Midbrain (tissue), 1 donor: Measurements from ENCODE around the gene IMMT.

Source experiments
- DNase-seq: peaks from one replicate; lab custom pipeline; 2025; lab: John Stamatoyannopoulos, UW

Gene IMMT

DNA sequence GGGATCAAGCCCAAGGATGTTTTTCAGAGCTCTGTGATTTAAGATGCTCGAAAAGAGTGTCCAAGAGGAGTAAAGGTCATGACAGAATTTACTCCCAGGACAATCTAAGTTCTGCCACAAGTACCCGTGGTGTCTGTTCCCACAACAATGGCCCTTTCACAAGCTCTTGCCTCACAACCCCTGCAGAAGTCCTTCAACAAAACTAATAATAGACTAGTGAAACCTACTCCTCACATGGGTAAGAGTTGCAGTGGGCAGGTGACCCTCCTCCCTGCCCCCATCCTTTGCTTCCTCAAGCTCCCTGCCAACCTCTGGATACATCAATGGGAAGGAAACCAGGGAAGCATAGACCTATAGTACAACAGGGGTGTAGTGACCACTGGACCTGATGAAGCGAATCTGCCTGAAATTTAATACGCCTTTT, 54.3 kb downstream of the IMMT start:
- no peak for DNase-seq

DNA sequence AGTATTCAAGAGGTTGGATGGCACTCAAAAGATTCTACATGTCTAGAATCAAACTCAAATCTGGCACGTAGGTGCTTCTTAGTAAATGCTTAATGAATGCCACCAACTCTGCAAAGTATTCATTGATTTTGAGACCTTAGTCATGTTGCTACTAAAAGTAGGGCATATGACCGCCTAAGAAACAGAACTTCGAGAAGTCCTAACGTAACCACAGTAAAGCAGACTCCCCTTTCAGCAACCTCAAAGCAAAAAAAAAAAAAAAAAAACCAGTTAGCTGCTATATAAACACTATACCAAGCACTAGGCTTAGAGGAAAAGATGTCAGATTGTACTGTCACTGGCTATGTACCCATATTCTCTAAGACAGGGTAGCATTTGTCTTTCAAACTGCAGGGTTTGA, 55.3 kb downstream of the IMMT start:
- DNase-seq, result no peak

DNA sequence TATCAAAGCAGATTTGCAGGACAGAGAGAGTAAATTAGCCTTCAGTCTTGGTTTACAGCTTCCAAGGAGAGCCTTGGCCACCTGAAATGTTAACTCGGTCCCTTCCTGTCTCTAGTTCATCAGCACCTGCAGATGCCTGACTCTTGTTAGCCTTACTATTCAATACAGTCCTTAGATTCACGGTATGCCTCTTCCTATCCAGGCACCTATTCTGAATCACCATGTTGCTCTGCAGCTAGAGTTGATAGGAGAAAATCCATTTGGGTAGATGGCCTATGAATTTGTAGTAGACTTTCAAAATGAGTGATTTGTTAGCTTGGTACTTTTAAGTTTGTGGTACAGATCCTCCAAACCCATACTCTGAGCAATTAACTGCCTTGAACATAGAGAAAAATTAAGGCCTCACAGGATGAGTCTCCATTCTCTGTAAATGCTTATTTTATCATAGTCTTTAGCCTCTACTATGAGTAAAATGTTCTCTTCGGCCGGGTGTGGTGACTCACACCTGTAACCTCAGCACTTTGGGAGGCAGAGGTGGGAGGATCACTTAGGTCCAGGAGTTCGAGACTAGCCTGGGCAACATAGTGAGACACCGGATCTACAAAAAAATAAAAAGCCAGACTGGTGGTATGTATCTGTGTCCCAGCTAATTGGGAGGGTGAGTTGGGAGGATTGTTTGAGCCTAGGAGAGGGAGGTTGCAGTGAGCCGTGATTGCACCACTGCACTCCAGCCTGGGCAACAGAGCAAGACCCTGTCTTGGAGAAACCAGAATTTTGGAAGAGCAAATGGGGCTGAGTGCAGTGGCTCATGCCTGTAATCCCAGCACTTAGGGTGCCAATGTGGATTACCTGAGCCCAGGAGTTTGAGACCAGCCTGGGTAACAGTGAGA, 56.3 kb downstream of the IMMT start:
- DNase-seq, result no peak

DNA sequence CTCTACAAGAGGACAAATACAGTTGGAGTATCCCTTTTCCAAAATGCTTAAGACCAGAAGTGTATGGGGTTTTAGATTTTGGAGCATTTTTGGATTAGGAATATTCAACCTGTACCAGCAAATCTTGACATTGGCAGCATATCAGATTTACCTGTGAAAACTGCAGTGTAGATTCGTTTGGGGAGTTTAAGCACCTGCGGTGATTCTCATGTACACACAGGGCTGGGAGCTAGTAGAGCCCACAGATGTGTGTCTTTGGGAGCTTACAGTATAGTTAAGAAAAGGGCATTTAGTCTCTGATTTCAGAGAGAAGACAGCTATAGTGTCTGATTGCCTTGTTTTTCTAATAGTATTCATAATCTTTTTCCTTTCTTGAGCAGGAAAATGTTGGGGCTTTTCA, 59.1 kb downstream of the IMMT start:
- no peak for DNase-seq

DNA sequence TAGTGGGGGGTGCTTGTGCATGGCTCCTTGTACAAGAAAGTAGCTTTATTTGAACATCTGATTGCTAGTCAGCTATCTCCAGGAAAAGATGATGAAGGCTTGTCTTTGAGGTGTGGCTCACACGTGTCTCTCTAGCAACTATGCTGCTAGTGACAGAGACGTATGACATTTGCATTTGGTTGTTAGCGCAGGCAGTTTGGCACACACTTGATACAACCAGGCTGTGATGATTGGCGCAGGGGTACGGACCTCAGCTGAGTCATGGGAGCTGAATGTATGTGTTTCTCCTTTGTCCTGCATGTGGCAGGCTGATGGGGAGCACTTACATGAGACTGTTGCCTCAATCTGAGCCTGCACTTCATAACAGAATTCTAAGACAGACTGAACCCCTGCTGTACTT, 59.6 kb downstream of the IMMT start:
- DNase-seq, result no peak

DNA sequence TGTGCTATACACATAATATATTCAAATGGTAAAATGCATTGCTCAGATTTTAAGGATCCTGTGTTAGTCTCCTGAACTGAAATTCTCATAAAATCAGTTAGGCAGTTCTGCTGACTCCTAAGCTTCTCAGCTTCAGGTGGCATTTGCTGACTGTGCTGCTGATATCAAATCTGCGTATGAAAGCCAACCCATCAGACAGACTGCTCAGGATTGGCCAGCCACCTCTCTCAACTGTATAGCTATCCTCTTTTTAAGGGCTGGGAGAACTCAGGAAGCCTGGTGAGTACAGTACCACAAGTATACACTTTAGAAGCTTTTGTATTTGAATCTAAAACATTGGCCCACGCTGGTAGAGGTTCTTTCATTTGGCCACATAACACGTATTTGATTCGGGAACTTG, 60.6 kb downstream of the IMMT start:
- DNase-seq, result no peak

DNA sequence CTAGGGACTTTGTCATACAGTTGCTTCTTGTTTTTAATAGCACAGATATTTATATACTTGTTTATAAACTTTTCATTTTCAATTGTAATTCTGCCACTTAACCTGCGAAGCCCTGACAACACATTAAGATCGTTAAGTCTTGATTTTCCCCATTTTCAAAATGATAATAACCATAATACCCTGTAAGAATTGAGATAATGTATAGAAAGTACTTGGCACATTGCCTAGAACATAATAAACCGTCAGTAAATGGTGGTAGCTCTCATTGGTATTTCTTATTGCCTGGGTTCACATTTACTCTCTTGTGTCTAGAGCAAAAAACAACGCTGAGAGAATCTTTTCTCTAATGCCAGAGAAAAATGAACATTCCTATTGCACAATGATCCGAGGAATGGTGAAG, 70.6 kb downstream of the IMMT start:
- DNase-seq, result no peak

DNA sequence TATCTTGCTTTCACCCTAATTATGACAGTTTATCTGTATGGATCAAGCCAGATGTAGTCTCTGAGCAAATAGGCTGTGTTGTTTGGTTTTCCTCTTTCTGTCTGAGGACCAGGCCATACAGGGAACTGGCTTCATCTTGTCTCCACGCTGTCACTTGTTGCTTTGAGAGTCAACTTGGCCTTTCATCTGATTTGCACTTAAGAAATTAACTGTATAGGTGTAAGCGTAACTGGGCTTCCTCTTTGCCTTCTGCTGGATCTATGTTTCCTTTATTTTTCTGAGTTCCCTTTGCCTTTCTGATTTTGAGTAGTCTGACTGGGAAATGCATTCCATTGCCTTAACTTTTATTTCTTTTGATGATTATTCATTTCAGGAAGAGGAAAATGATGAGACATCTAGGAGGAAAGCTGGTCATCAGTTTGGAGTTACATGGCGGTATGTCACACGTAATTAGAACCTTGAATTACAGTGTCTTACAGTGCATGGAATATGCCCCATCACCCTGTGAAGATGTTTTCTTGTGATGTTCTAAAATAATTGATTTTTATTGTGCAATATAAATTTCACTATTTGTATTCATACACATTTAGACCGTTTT, 71.8 kb downstream of the IMMT start:
- DNase-seq, result no peak

DNA sequence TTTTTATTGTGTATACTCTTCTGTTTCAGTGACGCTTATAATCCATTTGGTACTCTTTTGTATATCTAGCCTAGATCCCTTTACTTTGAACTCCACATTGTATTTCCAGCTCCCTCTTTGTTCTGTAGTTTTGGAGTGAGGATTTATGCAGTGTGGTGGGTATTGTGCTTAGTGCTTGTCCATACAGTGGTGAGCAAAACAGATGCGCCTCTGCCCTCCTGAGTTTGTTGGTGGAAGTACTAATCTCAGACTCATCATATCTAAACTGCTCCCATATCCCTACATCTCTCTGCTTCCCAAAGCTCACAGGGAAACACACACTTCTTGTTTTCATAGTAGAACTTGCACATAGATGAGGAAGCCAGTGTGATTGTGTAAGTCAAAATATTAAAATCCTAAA, 77.1 kb downstream of the IMMT start:
- no peak for DNase-seq

DNA sequence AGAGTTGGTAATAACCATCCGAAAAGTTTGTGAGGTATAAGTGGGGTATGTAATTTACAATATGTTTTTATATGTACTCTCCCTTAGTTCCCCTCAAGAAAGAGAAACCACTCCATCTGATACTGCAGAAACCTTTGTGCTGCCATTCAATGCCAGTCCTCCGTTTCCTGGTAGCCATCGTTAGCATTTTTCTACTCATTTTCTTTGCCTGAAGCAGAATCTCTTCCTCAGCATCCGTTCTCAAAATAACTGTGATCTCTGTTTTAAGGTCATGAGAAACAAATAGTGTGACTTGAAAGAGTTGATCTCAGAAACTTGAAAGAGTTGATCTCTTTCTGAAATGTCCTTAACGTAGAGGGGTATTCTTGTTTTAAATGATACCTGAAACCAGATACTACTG, 88.2 kb downstream of the IMMT start:
- DNase-seq, result no peak

DNA sequence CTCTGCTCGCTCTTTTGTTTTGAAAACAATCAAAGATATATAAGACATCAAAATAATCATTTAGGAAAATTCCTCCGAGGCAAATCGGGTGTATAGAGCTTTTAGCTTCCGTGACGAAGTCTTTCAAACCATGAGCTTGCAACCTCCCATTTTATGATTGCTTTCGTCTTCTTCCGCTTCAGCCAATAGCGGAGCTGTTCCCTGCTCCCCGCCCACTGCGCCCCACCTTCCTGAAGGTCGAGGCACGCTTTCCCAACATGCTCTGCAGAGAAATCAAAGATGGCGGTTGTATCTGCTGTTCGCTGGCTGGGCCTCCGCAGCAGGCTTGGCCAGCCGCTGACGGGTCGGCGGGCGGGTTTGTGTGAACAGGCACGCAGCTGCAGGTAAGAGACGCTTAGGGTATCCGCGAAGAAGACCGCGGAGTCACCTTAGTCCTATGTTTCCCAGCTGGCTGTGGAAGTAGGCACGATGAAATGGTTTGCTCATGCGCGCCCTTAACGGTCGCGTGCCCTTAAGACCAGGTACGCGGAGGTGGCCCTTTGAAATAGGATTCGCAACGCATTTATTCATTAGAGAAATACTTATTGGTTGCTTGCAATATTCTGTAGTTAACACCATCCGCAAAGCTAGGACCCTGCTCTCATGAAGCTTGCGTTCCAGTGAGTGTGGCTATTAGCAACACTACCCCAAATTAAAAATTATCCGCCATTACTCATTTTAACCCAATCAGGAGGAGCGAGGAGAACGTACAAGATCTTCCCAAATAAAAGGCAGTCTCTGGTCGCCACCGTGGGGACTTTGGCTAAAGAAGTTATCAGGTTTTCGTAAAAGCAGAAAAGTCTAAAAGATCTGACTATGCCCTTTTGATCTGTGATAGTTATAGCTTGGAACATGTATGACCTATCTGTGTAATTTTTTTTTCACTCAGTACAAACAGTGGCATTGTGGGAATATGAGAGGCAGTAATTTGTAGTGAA, 89.0 kb downstream of the IMMT start, which contains the start of gene PTCD3:
PTCD3 (plus strand) TSS at position 267 of the 977 bp plus-strand sequence; CDS start at position 280, 13 bp downstream.
- peak; percentile 97 for DNase-seq

DNA sequence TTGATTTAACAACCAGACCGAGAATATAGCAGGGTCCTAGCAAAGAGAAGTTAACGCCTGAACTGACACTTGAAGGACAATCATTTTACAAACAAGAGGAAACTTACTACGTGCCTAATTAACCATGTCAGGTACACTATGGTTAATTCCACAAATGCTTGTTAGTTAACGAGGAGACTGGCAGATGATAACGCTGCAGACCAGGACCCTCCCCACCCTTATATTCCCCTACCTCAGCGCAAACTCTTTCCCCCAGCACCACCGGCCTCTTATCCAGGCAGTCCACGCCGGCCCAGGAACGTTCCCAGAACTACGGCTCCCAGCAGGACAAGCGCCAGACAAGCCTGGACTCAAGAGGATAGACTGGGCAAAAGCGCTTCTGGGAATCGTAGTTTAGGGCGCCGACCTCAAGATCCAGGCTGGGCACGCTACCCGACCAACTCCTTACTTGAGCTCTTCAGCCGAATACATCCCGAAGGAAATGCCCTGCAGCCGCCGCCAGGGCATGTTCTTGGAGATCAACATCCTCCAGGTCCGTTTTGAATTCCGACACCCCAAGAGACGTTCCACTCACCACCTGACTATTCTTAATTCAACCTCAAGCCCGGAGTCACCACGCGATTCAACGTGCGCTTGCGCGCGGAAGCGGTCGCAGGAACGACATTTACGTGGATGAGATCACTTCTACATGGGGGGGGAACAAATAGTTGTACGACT, 89.9 kb downstream of the IMMT start, which contains the start of gene POLR1A:
POLR1A (minus strand) TSS at position 635 of the 717 bp plus-strand sequence; CDS start at position 525, 110 bp downstream.
- peak; percentile 97 for DNase-seq

DNA sequence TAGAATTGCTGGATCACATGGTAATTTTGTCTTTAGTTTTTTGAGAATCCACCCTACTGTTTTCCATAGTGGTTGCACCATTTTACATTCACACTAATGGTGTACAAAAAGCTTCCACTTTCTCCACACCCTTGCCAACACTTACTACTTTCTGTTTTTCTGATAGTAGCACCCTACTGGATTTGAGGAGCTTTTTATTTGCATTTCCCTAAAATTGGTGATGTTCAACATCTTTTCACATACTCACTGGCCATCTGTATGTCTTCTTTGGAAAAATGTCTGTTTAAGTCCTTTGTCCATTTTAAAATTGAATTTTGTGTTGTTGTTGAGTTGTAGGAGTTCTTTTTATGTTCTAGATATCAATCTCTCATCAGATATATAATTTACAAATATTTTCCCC, 93.1 kb downstream of the IMMT start:
- no peak for DNase-seq

DNA sequence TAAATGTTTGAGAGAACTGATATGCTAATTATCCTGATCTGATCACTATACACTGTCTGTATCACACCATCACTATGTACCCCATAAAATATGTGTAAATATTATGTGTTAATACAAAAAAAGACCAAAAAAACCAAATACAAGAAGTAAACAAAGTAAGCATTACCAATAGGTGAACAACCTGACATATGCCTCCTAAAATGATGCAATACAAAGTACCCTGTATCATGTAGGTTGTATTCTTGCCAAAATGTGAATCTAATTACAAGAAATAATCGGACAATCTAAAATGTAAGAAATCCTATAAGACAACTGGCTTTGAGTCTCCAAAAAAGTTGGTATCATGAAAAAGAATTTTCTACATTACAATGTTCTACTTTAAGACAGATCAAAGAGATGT, 97.3 kb downstream of the IMMT start:
- DNase-seq, result no peak

DNA sequence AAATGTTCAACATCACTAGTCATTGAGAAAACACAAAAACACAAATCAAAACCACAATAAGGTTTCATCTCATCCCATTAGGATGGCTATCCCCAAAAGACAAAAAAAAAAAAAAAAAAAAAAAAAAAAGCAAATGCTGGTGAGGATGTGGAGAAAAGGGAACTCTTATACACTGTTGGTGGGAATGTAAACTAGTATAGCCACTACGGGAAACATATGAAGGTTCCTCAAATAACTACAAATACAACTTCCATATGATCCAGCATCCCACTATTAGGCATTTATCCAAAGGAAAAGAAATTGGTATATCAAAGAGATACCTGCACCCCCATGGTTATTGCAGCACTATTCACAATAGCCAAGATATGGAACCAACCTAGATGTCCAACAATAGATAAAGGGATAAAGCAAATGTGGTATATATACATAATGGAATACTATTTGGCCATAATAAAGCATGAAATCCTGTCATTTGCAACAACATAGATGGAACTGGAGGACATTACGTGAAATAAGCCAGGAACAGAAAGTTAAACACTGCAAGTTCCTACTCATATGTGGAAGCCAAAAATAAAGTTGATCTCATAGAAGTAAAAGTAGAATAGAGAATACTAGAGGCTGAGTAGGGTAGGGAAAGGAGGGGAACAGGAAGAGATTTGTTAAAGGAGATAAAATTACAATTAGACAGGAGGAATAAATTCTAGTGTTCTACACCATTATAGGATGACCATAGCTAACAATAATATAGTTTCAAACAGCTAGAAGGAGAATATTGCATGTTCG, 98.0 kb downstream of the IMMT start:
- no peak for DNase-seq

DNA sequence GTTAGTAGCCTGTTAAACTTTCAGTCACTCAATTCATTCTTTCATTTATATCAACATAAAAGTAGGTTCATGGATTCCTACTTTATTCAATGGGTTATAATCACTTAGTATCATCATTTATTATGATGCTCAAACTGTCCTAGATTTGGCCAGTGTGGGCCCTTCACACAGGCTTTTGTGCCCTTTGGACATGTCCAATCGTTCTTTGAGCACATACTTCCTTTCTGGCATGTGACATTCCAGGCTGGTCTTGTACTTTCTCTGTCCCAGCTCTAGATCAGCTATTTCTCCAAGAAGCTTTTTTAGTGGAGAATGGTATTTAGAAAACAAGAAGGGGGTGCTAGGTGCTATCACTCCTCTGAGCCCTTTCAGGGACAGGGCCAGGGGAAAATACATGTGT, 101.0 kb downstream of the IMMT start:
- no peak for DNase-seq
